ENCODE data around the gene C3orf18. TPM values are rescaled to one million over a fixed set of nuclear protein-coding genes. Genes with fewer than 3 reads are reported as not detected.

C3orf18 gene
- total and polyA plus RNA-seq, 2 experiments from 2014 or later: 2.4 to 7.7 TPM

DNA sequence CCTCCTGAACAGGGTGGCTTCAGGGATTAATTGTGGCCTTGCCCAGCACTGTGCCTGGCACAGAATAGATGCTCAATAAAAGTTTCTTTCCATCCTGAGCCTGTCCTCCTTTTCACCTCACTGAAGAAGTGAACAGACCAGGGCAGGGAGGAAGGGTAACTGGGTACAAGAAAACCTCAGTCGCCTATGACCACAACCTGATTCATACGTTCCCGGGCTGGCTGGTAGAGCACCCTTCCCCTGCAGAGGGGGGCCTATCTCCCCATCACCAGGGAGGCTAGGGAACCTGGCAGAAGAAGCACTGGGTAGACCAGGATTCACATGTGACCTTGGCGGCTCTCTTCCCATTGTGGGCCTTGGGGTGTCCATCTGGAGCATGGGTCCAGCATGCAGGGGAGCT, 36.3 kb downstream of the C3orf18 start:
- no peak for ATAC-seq
- peaks cover 3% of the 10 kb centered on the region; the same call in 2 of the 3 replicates for H3K9me3 Mint-ChIP-seq

More for the DNA sequence above, 36.3 kb downstream of the C3orf18 start:
- Mint-ChIP-seq H3K36me3 (ENCODE audit: low read depth) (no peaks in the 10 kb centered on the region; the same call in 2 of the 3 replicates), H3K27ac (no peak overlapping the region), H3K4me3 (no peak overlapping the region), H3K27me3 (ENCODE audit: insufficient read depth, low read depth, poor library complexity) (peaks cover 34% of the 10 kb centered on the region), H3K4me1 (peaks cover 30% of the 10 kb centered on the region)
- no peak overlapping the region for H3K27ac ChIP-seq (ENCODE audit: low read depth)
- H3K9me2 ChIP-seq (ENCODE audit: insufficient read depth): no peaks in the 10 kb centered on the region
- H4K20me1 ChIP-seq (replicated peaks; ENCODE audit: insufficient read depth): no peaks in the 10 kb centered on the region
- peaks cover 22% of the 10 kb centered on the region for H3K27me3 ChIP-seq (ENCODE audit: insufficient read depth)
- TF ChIP-seq STAT1 (IDR thresholded peaks at IDR 0.05; ENCODE audit: unreplicated experiment): no peak
- no peak for TF ChIP-seq POLR2AphosphoS5 (IDR thresholded peaks at IDR 0.05; ENCODE audit: low read depth)
- TF ChIP-seq ZNF462 (CRISPR knock-in tag; IDR thresholded peaks at IDR 0.05): no peak
- no peak for TF ChIP-seq EZH2 (IDR thresholded peaks at IDR 0.05; ENCODE audit: low read depth, unreplicated experiment)
- TF ChIP-seq, protein P1, sequence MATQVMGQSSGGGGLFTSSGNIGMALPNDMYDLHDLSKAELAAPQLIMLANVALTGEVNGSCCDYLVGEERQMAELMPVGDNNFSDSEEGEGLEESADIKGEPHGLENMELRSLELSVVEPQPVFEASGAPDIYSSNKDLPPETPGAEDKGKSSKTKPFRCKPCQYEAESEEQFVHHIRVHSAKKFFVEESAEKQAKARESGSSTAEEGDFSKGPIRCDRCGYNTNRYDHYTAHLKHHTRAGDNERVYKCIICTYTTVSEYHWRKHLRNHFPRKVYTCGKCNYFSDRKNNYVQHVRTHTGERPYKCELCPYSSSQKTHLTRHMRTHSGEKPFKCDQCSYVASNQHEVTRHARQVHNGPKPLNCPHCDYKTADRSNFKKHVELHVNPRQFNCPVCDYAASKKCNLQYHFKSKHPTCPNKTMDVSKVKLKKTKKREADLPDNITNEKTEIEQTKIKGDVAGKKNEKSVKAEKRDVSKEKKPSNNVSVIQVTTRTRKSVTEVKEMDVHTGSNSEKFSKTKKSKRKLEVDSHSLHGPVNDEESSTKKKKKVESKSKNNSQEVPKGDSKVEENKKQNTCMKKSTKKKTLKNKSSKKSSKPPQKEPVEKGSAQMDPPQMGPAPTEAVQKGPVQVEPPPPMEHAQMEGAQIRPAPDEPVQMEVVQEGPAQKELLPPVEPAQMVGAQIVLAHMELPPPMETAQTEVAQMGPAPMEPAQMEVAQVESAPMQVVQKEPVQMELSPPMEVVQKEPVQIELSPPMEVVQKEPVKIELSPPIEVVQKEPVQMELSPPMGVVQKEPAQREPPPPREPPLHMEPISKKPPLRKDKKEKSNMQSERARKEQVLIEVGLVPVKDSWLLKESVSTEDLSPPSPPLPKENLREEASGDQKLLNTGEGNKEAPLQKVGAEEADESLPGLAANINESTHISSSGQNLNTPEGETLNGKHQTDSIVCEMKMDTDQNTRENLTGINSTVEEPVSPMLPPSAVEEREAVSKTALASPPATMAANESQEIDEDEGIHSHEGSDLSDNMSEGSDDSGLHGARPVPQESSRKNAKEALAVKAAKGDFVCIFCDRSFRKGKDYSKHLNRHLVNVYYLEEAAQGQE (IDR thresholded peaks at IDR 0.05; ENCODE audit: unreplicated experiment): no peak
- no peak for TF ChIP-seq ZNF114 (CRISPR knock-in tag; IDR thresholded peaks at IDR 0.05)
- TF ChIP-seq NANOG (IDR thresholded peaks at IDR 0.05; ENCODE audit: borderline replicate concordance): no peak
- TF ChIP-seq, protein P2, sequence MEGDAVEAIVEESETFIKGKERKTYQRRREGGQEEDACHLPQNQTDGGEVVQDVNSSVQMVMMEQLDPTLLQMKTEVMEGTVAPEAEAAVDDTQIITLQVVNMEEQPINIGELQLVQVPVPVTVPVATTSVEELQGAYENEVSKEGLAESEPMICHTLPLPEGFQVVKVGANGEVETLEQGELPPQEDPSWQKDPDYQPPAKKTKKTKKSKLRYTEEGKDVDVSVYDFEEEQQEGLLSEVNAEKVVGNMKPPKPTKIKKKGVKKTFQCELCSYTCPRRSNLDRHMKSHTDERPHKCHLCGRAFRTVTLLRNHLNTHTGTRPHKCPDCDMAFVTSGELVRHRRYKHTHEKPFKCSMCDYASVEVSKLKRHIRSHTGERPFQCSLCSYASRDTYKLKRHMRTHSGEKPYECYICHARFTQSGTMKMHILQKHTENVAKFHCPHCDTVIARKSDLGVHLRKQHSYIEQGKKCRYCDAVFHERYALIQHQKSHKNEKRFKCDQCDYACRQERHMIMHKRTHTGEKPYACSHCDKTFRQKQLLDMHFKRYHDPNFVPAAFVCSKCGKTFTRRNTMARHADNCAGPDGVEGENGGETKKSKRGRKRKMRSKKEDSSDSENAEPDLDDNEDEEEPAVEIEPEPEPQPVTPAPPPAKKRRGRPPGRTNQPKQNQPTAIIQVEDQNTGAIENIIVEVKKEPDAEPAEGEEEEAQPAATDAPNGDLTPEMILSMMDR (conservative IDR thresholded peaks at IDR 0.05; ENCODE audit: low read depth in 2 of 2): no peak
- no peak for TF ChIP-seq EZH2phosphoT487 (IDR thresholded peaks at IDR 0.05; ENCODE audit: unreplicated experiment)
- no peak for TF ChIP-seq ZNF331 (CRISPR knock-in tag; IDR thresholded peaks at IDR 0.05; ENCODE audit: low read depth)
- TF ChIP-seq CREB1 (CRISPR knock-in tag; IDR thresholded peaks at IDR 0.05; ENCODE audit: low read depth): no peak
- no peak overlapping the region for H3K4me2 ChIP-seq
- no peak overlapping the region for H3K4me3 ChIP-seq
- H2AFZ ChIP-seq: no peak overlapping the region
- DNase-seq (ENCODE audit: low spot score): no peak
- H3K79me2 ChIP-seq (replicated peaks; ENCODE audit: insufficient read depth): no peaks in the 10 kb centered on the region
- H3K36me3 ChIP-seq (ENCODE audit: insufficient read depth): no peaks in the 10 kb centered on the region; the same call in 1 of the 2 replicates
- no peaks in the 10 kb centered on the region for H3F3A ChIP-seq (replicated peaks; ENCODE audit: low read depth)
- peaks cover 17% of the 10 kb centered on the region for H3K4me1 ChIP-seq (ENCODE audit: insufficient read depth)

Data from GM23338 (cell line).